Fibroblast of lung (primary cell): ENCODE data around the gene KHNYN. TPM values are rescaled to one million over a fixed set of nuclear protein-coding genes. Genes with fewer than 3 reads are reported as not detected.

Experiments
- DNase-seq, 2 donors: peaks; one replicate each; pipeline versions ENCODE4 v3.0.0 to v3.0.0-alpha.2; 2010; ENCODE audit warnings: low read depth in 2 of 2
- H2AFZ ChIP-seq: 2 replicates; pipeline ENCODE4 v1.5.1; 2012; ENCODE audit warnings: low read length, control low read depth, inconsistent platforms
- H3K27ac ChIP-seq: 2 replicates; pipeline ENCODE4 v1.5.1; 2011; ENCODE audit warnings: low read length, control low read depth; ENCODE audit not compliant: insufficient read depth
- H3K27me3 ChIP-seq: 2 replicates; pipeline ENCODE4 v1.5.1; 2011; ENCODE audit warnings: mild to moderate bottlenecking, low read length; ENCODE audit not compliant: control insufficient read depth, insufficient read depth
- H3K36me3 ChIP-seq: 2 replicates; pipeline ENCODE4 v1.5.1; 2011; ENCODE audit warnings: low read length; ENCODE audit not compliant: control insufficient read depth, insufficient read depth
- H3K4me1 ChIP-seq: 2 replicates; pipeline ENCODE4 v1.5.1; 2011; ENCODE audit warnings: low read length; ENCODE audit not compliant: control insufficient read depth, insufficient read depth; ENCODE audit errors: extremely low read depth
- H3K4me2 ChIP-seq: 2 replicates; pipeline ENCODE4 v1.5.1; 2011; ENCODE audit warnings: low read length, control low read depth; ENCODE audit not compliant: insufficient read depth; ENCODE audit errors: extremely low read depth
- H3K4me3 ChIP-seq, 4 experiments: fragments of 200-600 bp in 1 of 4; sonication (generic) in 1 of 4; replicated peaks in 1 of 4; 2 replicates each; pipeline ENCODE4 v1.5.1; 2011 to 2016; ENCODE audit warnings: low read length in 4 of 4, low read depth in 3 of 4, mild to moderate bottlenecking in 3 of 4, control low read depth in 2 of 4, inconsistent platforms in 1 of 4, mixed read lengths in 1 of 4; ENCODE audit not compliant: insufficient read depth in 1 of 4; ENCODE audit errors: control extremely low read depth in 1 of 4
- H3K79me2 ChIP-seq: 2 replicates; pipeline ENCODE4 v1.5.1; 2012; ENCODE audit warnings: mild to moderate bottlenecking, low read length, inconsistent platforms; ENCODE audit not compliant: control insufficient read depth, insufficient read depth
- H3K9ac ChIP-seq: 2 replicates; pipeline ENCODE4 v1.5.1; 2011; ENCODE audit warnings: mild to moderate bottlenecking, low read length, control low read depth; ENCODE audit not compliant: insufficient read depth
- H3K9me3 ChIP-seq: 2 replicates; pipeline ENCODE4 v1.5.1; 2012; ENCODE audit warnings: low read depth, low read length; ENCODE audit not compliant: control insufficient read depth, insufficient read depth
- H4K20me1 ChIP-seq: 2 replicates; pipeline ENCODE4 v1.5.1; 2011; ENCODE audit warnings: low read length; ENCODE audit not compliant: control insufficient read depth, insufficient read depth; ENCODE audit errors: extremely low read depth
- CTCF ChIP-seq, 2 donors: IDR thresholded peaks in 1 of 2; conservative IDR thresholded peaks in 1 of 2; 1 replicate in 1 of 2; 2 replicates in 1 of 2; pipeline ENCODE4 v1.5.1; 2011 to 2012; ENCODE audit warnings: low read length in 2 of 2, control low read depth in 1 of 2, inconsistent platforms in 1 of 2, low read depth in 1 of 2, mild to moderate bottlenecking in 1 of 2
- EZH2 ChIP-seq: IDR thresholded peaks from 2 replicates; pipeline ENCODE4 v1.5.1; 2012; ENCODE audit warnings: low read length, control low read depth, mild to moderate bottlenecking; ENCODE audit errors: missing control alignments
- polyA plus RNA-seq, 2 donors: library from polyadenylated mRNA; depleted of rRNA in 1 of 2; stranded (reverse) in 1 of 2; unstranded in 1 of 2; fragments of >200 nt; gene quantifications; 2 replicates each; pipeline ENCODE4 v1.2.1, GENCODE V29; 2011 to 2012; ENCODE audit warnings: missing spikeins in 1 of 2
- total RNA-seq: library from RNA; depleted of rRNA; stranded (reverse); fragments of >200 nt; gene quantifications from 2 replicates; pipeline ENCODE4 v1.2.1, GENCODE V29; 2014

Gene KHNYN
- total and polyA plus RNA-seq, 2 donors (not counting 1 experiment from before 2014, with no cell fraction given), result 14.6 to 61.1 TPM

GRCh38 chr14:24403294-24403998 lies 26.3 kb upstream of the KHNYN start:
- no peaks in the 10 kb centered on the region for H3K9me3 ChIP-seq
- H3K36me3 ChIP-seq, result no peaks in the 10 kb centered on the region
- peak overlapping the region; percentile 4 for H3K4me2 ChIP-seq
- no peaks in the 10 kb centered on the region for H4K20me1 ChIP-seq
- no peak overlapping the region for H3K27ac ChIP-seq
- TF ChIP-seq CTCF (conservative IDR thresholded peaks at IDR 0.05 in 1 of 2, IDR thresholded peaks at IDR 0.05 in 1 of 2; ENCODE audit: low read depth in 1 of 2, low read length in 2 of 2) (no peak), EZH2 (no peak)
- peaks cover 7% of the 10 kb centered on the region for H3K4me1 ChIP-seq
- no peaks in the 10 kb centered on the region for H3K27me3 ChIP-seq
- DNase-seq, result peak; percentile 17 to 61
- no peaks in the 10 kb centered on the region for H3K79me2 ChIP-seq
- no peak overlapping the region for H2AFZ ChIP-seq
- H3K9ac ChIP-seq, result no peak overlapping the region
- H3K4me3 ChIP-seq, result no peak overlapping the region

GRCh38 chr14:24404814-24405213 lies 24.9 kb upstream of the KHNYN start:
- no peaks in the 10 kb centered on the region for H4K20me1 ChIP-seq
- no peaks in the 10 kb centered on the region for H3K9me3 ChIP-seq
- TF ChIP-seq CTCF (conservative IDR thresholded peaks at IDR 0.05 in 1 of 2, IDR thresholded peaks at IDR 0.05 in 1 of 2; ENCODE audit: low read depth in 1 of 2, low read length in 2 of 2), result no peak
- no peak overlapping the region for H3K4me3 ChIP-seq
- DNase-seq, result no peak
- no peak overlapping the region for H2AFZ ChIP-seq
- H3K4me2 ChIP-seq, result no peak overlapping the region
- H3K27me3 ChIP-seq, result no peaks in the 10 kb centered on the region
- H3K9ac ChIP-seq, result no peak overlapping the region
- H3K79me2 ChIP-seq, result no peaks in the 10 kb centered on the region
- no peak overlapping the region for H3K27ac ChIP-seq
- H3K36me3 ChIP-seq, result no peaks in the 10 kb centered on the region
- peaks cover 7% of the 10 kb centered on the region for H3K4me1 ChIP-seq

- Histone ChIP-seq H3K36me3 (no peaks in the 10 kb centered on the region), H3K79me2 (no peaks in the 10 kb centered on the region), H3K9ac (no peak overlapping the region), H3K4me1 (peaks cover 7% of the 10 kb centered on the region), H3K4me2 (no peak overlapping the region), H3K27me3 (no peaks in the 10 kb centered on the region), H3K4me3 (no peak overlapping the region), H3K27ac (no peak overlapping the region), H3K9me3 (no peaks in the 10 kb centered on the region), H4K20me1 (no peaks in the 10 kb centered on the region), H2AFZ (no peak overlapping the region)
- TF ChIP-seq CTCF (conservative IDR thresholded peaks at IDR 0.05 in 1 of 2, IDR thresholded peaks at IDR 0.05 in 1 of 2; ENCODE audit: low read depth in 1 of 2, low read length in 2 of 2) (no peak), EZH2 (no peak)
- DNase-seq, result no peak
Measured at GRCh38 chr14:24406416-24406815, 23.3 kb upstream of the KHNYN start.
